OCI-LY7 (cell line): Measurements from ENCODE around the gene CEP72.

ENCODE experiments used
- CTCF ChIP-seq: fragments of 200-600 bp; sonication (generic); conservative IDR thresholded peaks from 2 replicates; pipeline ENCODE4 v1.5.1; 2014; ENCODE audit warnings: mild to moderate bottlenecking, antibody characterized with exemption, low read length, moderate library complexity, mixed read lengths
- EZH2phosphoT487 ChIP-seq: fragments of 200-600 bp; sonication (generic); IDR thresholded peaks from 2 replicates; pipeline ENCODE4 v1.6.1; 2018; ENCODE audit warnings: low read depth, borderline replicate concordance, mild to moderate bottlenecking, mixed run types, antibody characterized with exemption, low read length, moderate library complexity, mixed read lengths

GRCh38 chr5:604391-604831 lies 7.7 kb upstream of the CEP72 start:
- TF ChIP-seq CTCF = no peak
- no peak for TF ChIP-seq EZH2phosphoT487
